ENCODE data around the gene COL27A1.

COL27A1 gene

DNA sequence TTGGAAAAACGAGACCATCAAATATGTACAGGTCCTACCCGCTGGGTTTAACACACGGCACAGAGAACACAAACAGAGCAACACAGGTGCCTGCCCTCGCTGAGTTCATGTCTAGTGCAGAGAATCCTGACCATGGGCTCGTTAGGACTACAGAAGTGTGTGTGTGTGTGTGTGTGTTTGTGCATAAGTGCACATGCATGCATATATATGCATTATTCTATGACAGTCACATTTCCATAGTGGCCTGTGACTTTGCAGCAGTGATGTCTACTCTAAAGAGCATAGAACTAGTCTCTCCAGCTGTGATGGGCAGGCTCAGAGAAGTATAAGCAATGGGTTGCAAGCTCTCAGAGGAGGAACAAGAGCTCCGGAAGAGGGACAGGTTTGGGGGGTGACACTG is 202.0 kb downstream of the COL27A1 start:
- no peak for DNase-seq (ENCODE audit: low read depth, low spot score)

DNA sequence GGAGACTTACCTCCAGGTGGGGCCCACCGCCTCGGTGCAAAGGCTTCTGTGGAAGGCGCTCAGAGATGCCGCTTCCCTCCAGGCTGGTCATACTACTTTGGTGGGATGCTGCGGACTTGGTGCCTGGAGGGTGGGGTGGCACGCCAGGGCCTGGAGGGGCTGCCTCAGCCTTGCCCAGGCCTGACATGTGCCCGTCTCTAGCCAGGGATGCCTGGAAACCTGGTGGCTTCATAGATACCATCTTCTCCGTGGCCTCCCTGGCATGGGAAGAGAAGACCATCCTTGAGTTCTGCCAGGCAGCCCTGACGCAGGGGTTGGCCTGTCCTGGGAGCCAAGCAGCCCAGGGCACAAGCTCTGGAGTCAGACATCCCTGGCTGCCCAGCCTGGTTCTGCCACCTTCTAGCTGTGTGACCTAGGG is 202.6 kb downstream of the COL27A1 start:
- no peak for DNase-seq (ENCODE audit: low read depth, low spot score)

DNA sequence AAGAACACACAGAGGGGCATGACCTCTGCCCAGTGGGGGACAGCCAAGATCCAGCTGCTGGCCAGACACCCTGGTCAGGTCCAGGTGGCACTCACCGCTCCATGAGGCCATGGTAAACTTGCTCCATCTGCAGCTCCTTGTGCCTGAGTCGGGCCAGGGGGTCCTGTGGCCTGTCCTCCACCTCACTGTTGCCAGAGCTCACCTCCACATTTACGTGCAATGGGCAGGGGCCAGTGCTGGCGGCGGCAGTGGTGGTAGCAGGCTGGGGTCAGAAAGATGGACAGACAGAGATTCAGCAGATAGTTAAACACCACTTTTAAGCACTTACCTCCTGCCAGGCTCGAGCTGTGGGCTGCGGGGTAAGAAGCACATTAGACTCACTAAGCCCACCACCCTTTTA is 204.5 kb downstream of the COL27A1 start:
- DNase-seq (ENCODE audit: low read depth, low spot score): no peak

DNA sequence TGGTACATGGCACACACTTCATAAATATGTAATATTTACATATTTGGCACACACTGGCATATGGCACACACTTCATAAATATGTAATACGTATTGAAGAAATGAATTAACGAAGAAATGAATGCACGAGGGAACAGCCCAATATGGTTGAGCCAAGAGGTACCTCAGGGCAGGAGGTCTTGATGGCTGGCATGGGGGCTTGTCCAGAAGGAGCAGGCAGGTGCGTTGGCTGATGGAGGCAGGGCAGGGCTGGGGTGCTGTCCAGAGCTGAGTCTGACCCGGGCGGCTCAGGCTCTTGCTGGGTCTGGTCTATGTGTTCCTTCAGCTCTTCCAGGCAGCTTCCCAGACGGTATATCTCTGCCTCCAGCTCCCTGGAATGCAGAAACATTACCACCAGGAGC is 206.2 kb downstream of the COL27A1 start:
- no peak for DNase-seq (ENCODE audit: low read depth, low spot score)

Measured in ELF-1 (cell line).